ENCODE results near the gene MAGI2. TPM values are rescaled to one million over a fixed set of nuclear protein-coding genes. Genes with fewer than 3 reads are reported as not detected.

The MAGI2 gene
- total RNA-seq, 4 donors from 2014 or later = 0.90 to 2.4 (median 0.99) TPM

DNA sequence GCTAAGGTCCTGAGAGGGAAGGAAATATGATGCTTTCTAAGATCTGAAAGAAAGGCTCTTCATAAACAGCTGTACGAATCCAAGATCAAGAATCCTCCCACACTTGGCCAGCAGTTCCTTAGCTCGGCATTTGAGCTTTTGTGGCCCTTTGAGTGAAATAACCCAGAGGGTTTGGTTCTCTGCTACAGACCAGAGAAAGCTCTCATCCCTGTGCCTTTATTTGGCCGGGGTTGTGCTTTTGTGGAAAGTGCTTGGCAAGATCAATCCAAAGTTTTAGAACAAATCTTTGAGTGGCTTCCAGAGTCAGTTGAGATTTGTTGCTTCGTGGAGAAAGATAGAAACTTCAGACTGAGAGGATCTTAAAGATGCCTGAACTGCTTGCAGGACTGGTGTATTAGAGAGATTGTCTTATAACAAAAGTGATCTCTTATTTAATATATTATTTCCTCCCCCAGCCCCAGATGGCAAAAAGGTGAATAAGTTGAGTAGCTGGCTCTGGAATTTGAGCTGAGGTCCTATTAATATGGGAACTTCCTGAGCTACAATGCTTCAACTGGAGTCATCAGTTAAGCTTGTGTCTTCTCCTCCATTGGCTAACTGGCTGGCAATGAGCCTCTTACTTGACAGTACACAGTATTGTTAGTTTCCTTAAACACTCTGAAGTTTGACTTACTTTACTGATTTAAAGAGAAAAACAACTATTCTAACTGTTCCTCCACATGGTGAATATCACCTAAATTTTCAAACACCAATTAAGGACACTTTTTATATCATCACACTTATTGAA is 687.3 kb downstream of the MAGI2 start:
- Histone ChIP-seq H3K9me3 (no peaks in the 10 kb centered on the region), H3K4me3 (peak overlapping the region in 1 of 4 donors; percentile 0), H3K27ac (peak overlapping the region in 2 of 4 donors; percentile 14 to 59), H3K4me1 (peaks cover 19 to 41% of the 10 kb centered on the region in 2 donors), H3K27me3 (no peaks in the 10 kb centered on the region), H3K36me3 (no peaks in the 10 kb centered on the region)
- ATAC-seq (peak; percentile 29 to 68), DNase-seq (peak in 1 of 2 donors; percentile 17)
- TF ChIP-seq POLR2A (IDR thresholded peaks at IDR 0.05) (no peak), CTCF (IDR thresholded peaks at IDR 0.05 in 4 of 5, conservative IDR thresholded peaks at IDR 0.05 in 1 of 5) (no peak)
- intact Hi-C loops (cut with DNase I; ENCODE audit: low total_unique reads) = loop anchor here (5.0 kb wide), 1 partner anchor 64 kb away; no protein-coding TSS in a partner anchor
- in situ Hi-C loops (cut with MboI; ENCODE audit: low sequenced_read_pairs in 4 of 4) = no loop called here

DNA sequence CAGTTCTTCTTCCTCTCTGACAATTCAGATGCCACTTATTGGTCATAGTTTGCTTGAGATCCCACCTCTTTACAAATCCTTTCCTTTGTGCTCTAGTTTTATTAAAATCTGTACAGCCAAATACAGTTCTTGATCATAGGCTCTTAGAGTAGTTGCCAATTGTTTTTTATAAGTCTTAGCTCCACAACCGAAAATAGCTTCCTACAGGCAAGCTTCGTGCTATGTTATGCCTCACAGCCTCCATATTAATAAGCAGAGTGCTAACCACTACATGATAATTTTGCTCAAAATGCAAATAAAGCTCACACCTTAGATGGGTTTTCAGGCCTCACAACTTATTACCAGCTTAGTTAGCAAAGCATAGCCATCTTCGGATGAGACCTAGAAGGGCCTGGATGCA is 688.9 kb downstream of the MAGI2 start:
- ATAC-seq (no peak), DNase-seq (no peak)
- Histone ChIP-seq H3K27me3 (no peaks in the 10 kb centered on the region), H3K27ac (no peak overlapping the region), H3K9me3 (no peaks in the 10 kb centered on the region), H3K4me1 (peaks cover 19 to 27% of the 10 kb centered on the region in 2 donors), H3K36me3 (no peaks in the 10 kb centered on the region), H3K4me3 (no peak overlapping the region)
- TF ChIP-seq POLR2A (IDR thresholded peaks at IDR 0.05) = no peak
- no peak for TF ChIP-seq CTCF (IDR thresholded peaks at IDR 0.05 in 4 of 5, conservative IDR thresholded peaks at IDR 0.05 in 1 of 5)
- intact Hi-C loops (cut with DNase I; ENCODE audit: low total_unique reads) = no loop called here
- in situ Hi-C loops (cut with MboI; ENCODE audit: low sequenced_read_pairs in 4 of 4) = no loop called here

- H3K4me1 ChIP-seq = peaks cover 9 to 26% of the 10 kb centered on the region in 2 donors
- H3K27ac ChIP-seq = no peak overlapping the region
- H3K27me3 ChIP-seq = no peaks in the 10 kb centered on the region
- no peak for ATAC-seq
- no peaks in the 10 kb centered on the region for H3K9me3 ChIP-seq
- DNase-seq = no peak
- intact Hi-C loops (cut with DNase I; ENCODE audit: low total_unique reads) (no loop called here), in situ Hi-C loops (cut with MboI; ENCODE audit: low sequenced_read_pairs in 4 of 4) (no loop called here)
- TF ChIP-seq POLR2A (IDR thresholded peaks at IDR 0.05) = no peak
- TF ChIP-seq CTCF (IDR thresholded peaks at IDR 0.05 in 4 of 5, conservative IDR thresholded peaks at IDR 0.05 in 1 of 5) = no peak
- no peaks in the 10 kb centered on the region for H3K36me3 ChIP-seq
- no peak overlapping the region for H3K4me3 ChIP-seq
These were observed 690.8 kb downstream of the MAGI2 start for GRCh38 chr7:78762625-78763024.

DNA sequence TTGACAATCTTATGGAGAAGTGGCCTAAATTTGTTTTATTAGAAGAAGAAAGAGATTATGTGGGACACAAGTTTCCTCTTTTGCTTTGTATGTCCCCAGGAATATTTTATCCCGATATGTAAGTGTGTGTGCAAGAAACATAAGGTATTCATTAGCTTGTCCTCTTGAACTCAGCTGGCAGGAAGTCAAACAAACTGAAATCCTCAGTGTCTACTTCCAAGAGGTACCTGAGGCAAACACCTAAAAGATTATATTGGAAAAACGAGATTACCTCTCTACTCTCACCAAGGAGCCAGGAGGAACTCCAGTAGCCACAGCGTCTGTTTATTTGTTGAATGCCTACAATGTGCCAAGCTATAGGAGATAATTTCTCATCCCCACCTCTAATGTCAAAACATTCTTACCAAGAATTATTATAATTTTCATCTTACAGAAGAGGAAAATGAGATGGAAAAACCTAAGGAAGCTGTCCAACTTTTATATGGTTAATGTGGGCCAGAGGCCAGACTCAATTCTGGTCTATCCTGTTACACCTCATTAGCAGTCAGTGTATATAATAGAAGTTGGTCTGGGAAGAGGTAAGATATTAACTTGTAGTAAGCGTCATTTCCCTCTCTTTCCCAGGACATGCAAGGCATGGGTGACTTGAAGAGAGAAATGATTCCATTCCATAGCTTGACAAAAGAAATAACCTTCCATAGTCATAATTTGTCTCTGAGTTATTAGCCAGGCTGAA is 692.7 kb downstream of the MAGI2 start:
- Histone ChIP-seq H3K4me1 (peaks cover 9 to 14% of the 10 kb centered on the region in 2 donors), H3K36me3 (no peaks in the 10 kb centered on the region), H3K27me3 (no peaks in the 10 kb centered on the region), H3K4me3 (no peak overlapping the region), H3K9me3 (no peaks in the 10 kb centered on the region), H3K27ac (no peak overlapping the region)
- intact Hi-C loops (cut with DNase I; ENCODE audit: low total_unique reads) = no loop called here
- no peak for DNase-seq
- in situ Hi-C loops (cut with MboI; ENCODE audit: low sequenced_read_pairs in 4 of 4) = no loop called here
- ATAC-seq = no peak
- TF ChIP-seq CTCF (IDR thresholded peaks at IDR 0.05 in 4 of 5, conservative IDR thresholded peaks at IDR 0.05 in 1 of 5) (no peak), POLR2A (IDR thresholded peaks at IDR 0.05) (no peak)
